GM19467 (cell line): Measurements from ENCODE around the gene BMP8B.

ENCODE experiments used
- ATAC-seq: cut with Tn5 transposase; IDR thresholded peaks from one replicate; pipeline ENCODE4 v1.9.1; 2021; ENCODE audit warnings: mild to moderate bottlenecking, moderate library complexity; ENCODE audit not compliant: unreplicated experiment

The BMP8B gene

GRCh38 chr1:39727932-39728317 is 60.7 kb downstream of the BMP8B start:
- no peak for ATAC-seq

DNA sequence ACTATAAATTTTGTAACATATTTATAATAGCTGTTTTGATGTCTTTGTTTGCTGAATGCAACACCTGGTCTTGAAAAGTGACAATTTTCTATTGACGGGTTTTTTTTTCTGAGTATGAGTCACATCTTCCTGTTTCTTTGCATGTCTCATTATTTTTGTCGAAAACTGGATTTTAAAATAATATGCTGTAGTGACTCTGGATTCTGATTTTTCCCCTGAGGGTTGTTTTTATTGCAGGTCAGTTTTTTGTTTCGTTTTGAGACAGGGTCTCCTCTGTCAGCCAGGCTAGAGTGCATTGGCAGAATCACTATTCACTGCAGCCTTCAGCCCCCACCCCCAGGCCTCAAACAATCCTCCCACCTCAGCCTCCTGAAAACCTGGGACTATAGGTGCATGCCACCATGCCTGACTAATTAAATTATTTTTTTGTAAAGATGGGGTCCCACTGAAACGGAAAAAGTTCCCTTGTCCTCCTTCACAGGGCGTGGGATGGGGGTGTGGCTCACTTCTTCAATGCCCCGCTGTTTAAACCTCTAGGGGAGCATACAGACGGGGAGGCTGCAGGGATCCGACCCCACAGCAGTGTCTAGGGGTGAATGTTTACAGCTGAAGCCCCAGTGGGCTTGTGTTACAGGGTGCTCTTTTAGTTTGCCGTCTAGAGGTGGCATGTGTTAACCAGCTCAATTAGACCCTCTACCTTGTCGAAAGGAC is 61.3 kb downstream of the BMP8B start:
- no peak for ATAC-seq

- ATAC-seq = no peak
Observed at GRCh38 chr1:39726600-39726999, 62.1 kb downstream of the BMP8B start.

DNA sequence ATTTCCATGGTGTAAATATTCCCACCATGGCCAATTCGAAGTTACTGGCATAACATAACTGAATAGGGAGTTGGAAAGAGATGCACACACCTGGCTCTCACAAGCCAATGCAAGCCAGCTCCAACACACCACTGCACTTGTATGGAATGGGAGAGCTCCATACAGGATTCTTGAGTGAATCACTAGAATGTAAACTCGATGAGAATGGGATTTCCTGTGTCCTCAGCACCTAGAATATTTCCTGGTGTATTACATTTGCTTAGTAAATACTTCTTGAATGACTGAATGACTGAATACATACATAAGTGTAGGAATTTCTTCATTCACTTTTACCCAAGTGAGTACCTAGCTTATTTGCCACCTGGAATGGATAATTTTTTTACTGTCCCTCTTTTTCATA is 66.2 kb downstream of the BMP8B start:
- ATAC-seq = no peak

GRCh38 chr1:39721664-39722063 is 67.0 kb downstream of the BMP8B start:
- no peak for ATAC-seq

DNA sequence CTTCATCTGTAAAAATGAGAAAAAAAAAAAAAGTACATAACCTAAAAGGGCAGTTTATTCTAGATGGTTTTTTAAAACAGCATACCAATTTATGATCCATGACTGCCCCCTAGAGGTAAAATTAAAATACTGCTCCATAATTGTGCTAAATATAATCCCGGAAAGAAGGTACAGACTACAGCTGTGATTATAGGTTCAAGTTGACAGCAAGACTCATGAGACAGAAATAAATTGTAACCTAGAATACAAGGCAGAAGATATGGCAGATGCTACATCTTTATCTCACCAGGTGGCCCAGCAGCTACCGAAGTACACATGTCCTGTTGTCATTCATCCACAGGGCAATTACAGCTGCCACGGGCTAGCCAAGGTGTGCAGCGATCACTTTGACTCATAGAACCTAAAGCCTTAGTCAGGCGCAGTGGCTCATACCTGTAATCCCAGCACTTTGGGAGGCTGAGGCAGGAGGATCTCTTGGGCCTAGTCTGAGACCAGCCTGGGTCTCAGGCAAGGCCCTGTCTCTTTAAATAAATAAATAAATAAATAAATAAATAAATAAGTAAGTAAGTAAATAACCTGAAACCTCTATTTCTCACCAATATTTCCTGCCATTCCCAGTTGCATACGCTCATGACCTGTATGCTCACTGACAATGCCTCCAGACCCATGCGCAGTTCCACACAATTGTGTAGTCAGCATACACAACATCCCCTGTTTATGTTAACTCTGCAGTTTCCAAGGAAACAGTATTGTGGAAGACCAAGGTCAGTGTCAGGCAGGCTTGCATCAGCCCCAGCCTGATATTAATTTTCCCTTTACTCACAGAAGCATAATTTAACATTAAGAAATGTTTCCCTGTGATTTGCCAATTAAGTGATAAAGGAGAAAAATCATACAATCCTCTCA is 68.3 kb downstream of the BMP8B start:
- no peak for ATAC-seq

- no peak for ATAC-seq
Observed at GRCh38 chr1:39717809-39718208, 70.9 kb downstream of the BMP8B start.

- ATAC-seq = no peak
Observed at GRCh38 chr1:39713557-39713956, 75.1 kb downstream of the BMP8B start.

DNA sequence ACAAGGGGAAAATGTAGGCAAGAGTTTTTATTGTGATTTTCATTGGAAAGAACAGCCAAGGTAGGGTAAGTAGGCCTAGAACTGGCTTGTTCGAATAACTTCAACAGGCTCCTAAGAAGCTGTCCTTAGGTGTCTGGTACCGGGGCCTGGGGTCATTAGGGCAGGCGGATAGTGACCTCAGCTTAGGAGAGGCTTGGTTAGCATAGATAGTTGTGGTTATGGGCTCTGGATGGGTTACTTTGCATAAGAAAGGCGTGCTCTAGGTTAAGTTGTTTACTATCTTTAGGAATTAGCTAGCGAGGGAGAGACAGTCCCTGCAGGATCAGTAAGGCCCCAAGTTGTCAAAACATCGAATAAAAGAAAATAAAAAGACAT is 76.7 kb downstream of the BMP8B start:
- no peak for ATAC-seq

DNA sequence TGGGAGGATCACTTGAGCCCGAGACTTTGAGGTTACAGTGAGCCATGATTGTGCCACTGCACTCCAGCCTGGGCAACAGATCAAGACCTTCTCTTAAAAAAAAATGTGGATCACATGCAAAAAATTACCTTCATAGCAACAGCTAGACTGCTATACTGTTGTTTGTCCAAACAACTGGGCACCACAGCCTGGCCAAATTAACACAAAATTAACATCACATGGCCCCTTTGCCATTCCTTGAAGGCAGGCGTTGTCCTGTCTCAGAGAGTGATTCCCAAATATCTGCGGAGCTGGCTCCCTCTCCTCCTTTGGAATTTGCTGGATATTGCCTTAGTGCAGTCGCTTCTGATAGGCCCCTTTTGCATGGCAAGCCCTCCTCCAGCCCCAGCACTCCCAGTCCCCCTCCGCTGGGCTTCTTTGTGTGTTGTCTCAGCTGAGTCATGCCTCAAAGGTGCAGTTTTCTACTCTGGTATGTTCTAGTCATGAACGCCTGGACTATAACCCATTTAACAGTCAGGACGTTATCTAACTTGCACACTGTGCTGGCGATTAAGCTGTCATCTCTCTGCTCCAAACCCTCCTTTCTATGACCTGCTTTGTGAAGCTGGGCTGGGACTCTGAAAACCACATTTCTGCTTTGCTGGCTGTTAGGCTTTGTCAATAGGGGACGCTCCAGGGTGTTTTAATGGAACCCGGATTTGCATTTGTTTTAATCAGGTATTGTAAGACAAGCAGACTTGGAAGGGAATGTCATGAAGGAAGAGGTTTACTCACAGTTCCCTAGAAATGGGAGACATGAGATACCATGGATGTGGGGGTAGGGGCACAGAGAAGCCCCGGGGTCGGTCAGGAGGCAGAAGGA is 77.3 kb downstream of the BMP8B start:
- no peak for ATAC-seq

DNA sequence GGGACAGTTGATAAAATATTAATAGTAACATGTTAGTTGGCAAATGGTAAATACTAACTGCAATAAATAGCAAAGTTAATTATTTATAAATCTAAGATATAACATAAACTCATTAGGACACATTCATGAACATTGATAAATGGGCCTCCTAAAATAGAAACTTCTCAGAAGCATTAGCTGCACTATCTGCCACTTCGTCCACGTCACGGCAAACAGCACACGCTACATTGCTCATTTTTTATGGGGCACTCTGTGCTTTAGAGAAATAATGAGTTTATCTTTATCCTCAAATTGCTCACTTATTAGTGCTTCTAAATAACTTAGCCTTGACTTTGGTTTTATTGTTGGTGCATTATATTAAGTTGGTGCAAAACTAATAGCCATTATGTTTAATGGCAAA is 81.2 kb downstream of the BMP8B start:
- no peak for ATAC-seq
